Gastrocnemius medialis (tissue), 4 donors: Measurements from ENCODE around the gene GANC. TPM values are rescaled to one million over a fixed set of nuclear protein-coding genes. Genes with fewer than 3 reads are reported as not detected.

Source experiments
- ATAC-seq, 2 donors: fragments of 150-250 bp; one replicate each; pipeline ENCODE4 v1.9.1; 2016
- DNase-seq, 2 donors: peaks; one replicate each; pipeline ENCODE4 v3.0.0-alpha.2; 2019
- H3K27ac ChIP-seq, 4 donors: fragments of 200-600 bp; sonication (generic); 1 replicate in 1 of 4; 2 replicates in 3 of 4; pipeline ENCODE4 v1.5.1; 2016 to 2018; ENCODE audit warnings: mild to moderate bottlenecking in 2 of 4, moderate library complexity in 1 of 4
- H3K27me3 ChIP-seq, 3 donors: fragments of 200-600 bp; sonication (generic) in 2 of 3; 1 replicate in 1 of 3; 2 replicates in 2 of 3; pipeline versions ENCODE4 v1.5.1 to v1.6.0; 2016 to 2019; ENCODE audit warnings: mild to moderate bottlenecking in 1 of 3, moderate library complexity in 1 of 3
- H3K36me3 ChIP-seq, 2 donors: fragments of 200-600 bp; sonication (generic) in 1 of 2; one replicate each; pipeline ENCODE4 v1.5.1; 2017 to 2018
- H3K4me1 ChIP-seq, 2 donors: fragments of 200-600 bp; sonication (generic) in 1 of 2; one replicate each; pipeline ENCODE4 v1.5.1; 2016 to 2017; ENCODE audit warnings: mild to moderate bottlenecking in 2 of 2
- H3K4me3 ChIP-seq, 4 donors: fragments of 200-600 bp; sonication (generic) in 3 of 4; 1 replicate in 1 of 4; 2 replicates in 3 of 4; pipeline ENCODE4 v1.5.1; 2016 to 2019; ENCODE audit warnings: mild to moderate bottlenecking in 2 of 4
- H3K9me3 ChIP-seq, 3 donors: fragments of 200-600 bp; sonication (generic) in 2 of 3; 1 replicate in 1 of 3; 2 replicates in 2 of 3; pipeline ENCODE4 v1.5.1; 2016 to 2019
- CTCF ChIP-seq, 5 experiments: fragments of 450-650 bp in 3 of 5; fragments of 200-600 bp in 2 of 5; sonication (generic) in 2 of 5; IDR thresholded peaks in 4 of 5; conservative IDR thresholded peaks in 1 of 5; 1 replicate in 4 of 5; 2 replicates in 1 of 5; pipeline ENCODE4 v1.5.1; 2016 to 2019; ENCODE audit warnings: antibody characterized with exemption in 5 of 5, mild to moderate bottlenecking in 3 of 5, moderate library complexity in 3 of 5
- POLR2A ChIP-seq, 2 donors: fragments of 450-650 bp; IDR thresholded peaks; one replicate each; pipeline ENCODE4 v1.6.1; 2017; ENCODE audit warnings: antibody characterized with exemption in 2 of 2, mild to moderate bottlenecking in 2 of 2, moderate library complexity in 2 of 2
- in situ Hi-C, 4 donors: fragments of 200-750 bp; cut with MboI; loops; one replicate each; pipeline versions ENCODE4 v1.15.0 to v1.8.0; 2017; ENCODE audit warnings: low sequenced_read_pairs in 4 of 4
- intact Hi-C: fragments of 100-400 bp; cut with DNase I; formaldehyde crosslinking; loops from one replicate; pipeline ENCODE4 v1.15.1; 2023; ENCODE audit warnings: low total_unique reads
- total RNA-seq, 4 donors: library from RNA; depleted of rRNA; stranded (reverse); fragments of >200 nt; gene quantifications; one replicate each; pipeline versions ENCODE4 v1.1.0 to v1.2.3, GENCODE V29; 2016

Gene GANC
- total RNA-seq, 4 donors from 2014 or later: 5.9 to 26.3 (median 11.9) TPM

DNA sequence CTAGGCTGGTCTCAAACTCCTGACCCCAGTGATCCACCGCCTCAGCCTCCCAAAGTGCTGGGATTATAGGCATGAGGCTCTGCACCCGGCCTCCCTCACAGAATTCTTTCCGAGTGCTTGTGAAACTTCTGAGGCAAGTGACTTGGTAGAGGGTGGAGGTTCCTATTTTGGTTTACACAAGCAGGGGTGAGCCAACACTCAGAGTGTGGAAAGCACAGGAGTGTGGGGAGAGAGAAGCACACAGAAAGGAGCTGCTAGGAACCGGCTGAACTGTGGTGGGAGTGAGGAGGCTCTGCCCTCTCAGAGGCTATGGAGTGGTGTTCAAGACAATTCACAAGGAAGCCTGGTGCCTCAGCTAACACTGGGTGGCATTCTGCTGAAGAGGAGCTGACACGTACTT lies 94.0 kb downstream of the GANC start:
- intact Hi-C loops: loop anchor here (5.0 kb wide), 1 partner anchor 85 kb away; no protein-coding TSS in a partner anchor
- in situ Hi-C loops: no loop called here

GRCh38 chr15:42368096-42368495 lies 95.1 kb downstream of the GANC start:
- ATAC-seq (no peak), DNase-seq (no peak)
- Histone ChIP-seq H3K36me3 (peaks cover 0 to 7% of the 10 kb centered on the region in 2 donors), H3K4me1 (peaks cover 65 to 69% of the 10 kb centered on the region in 2 donors), H3K27me3 (no peaks in the 10 kb centered on the region), H3K4me3 (no peak overlapping the region), H3K27ac (peak overlapping the region; percentile 93 to 97 (median 96)), H3K9me3 (no peaks in the 10 kb centered on the region)
- intact Hi-C loops: loop anchor here (5.0 kb wide), 1 partner anchor 84 kb away; no protein-coding TSS in a partner anchor
- TF ChIP-seq CTCF (IDR thresholded peaks at IDR 0.05 in 4 of 5, conservative IDR thresholded peaks at IDR 0.05 in 1 of 5): no peak
- no peak for TF ChIP-seq POLR2A (IDR thresholded peaks at IDR 0.05)
- in situ Hi-C loops: no loop called here

More for the DNA sequence above, 94.0 kb downstream of the GANC start:
- Histone ChIP-seq H3K36me3 (peaks cover 0 to 7% of the 10 kb centered on the region in 2 donors), H3K9me3 (no peaks in the 10 kb centered on the region), H3K27me3 (no peaks in the 10 kb centered on the region), H3K4me3 (peak overlapping the region in 1 of 4 donors; percentile 23), H3K27ac (peak overlapping the region; percentile 93 to 97 (median 96)), H3K4me1 (peaks cover 71 to 75% of the 10 kb centered on the region in 2 donors)
- peak; percentile 71 to 87 for DNase-seq
- peak; percentile 93 to 96 for ATAC-seq
- no peak for TF ChIP-seq CTCF (IDR thresholded peaks at IDR 0.05 in 4 of 5, conservative IDR thresholded peaks at IDR 0.05 in 1 of 5)
- TF ChIP-seq POLR2A (IDR thresholded peaks at IDR 0.05): peak; percentile 63 to 72

DNA sequence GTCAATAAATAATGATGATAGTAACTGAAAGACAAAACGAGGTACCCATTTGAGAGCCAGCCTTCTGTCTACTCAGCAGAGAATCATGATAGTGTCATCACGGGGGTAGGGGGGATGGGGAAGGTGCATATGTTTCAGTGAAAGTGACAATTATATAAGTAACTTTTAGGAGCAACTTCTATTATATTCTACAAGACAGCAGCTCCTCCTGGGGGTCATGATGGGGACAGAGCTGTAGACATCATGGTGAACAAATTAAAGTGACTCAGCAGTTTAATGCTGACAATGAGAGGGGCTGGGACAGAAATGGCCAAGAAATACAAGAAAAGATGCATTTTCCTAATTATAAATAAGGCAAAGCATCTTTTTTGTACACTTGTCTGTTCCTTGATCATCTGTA lies 98.1 kb downstream of the GANC start:
- H3K36me3 ChIP-seq: peaks cover 0 to 7% of the 10 kb centered on the region in 2 donors
- H3K27ac ChIP-seq: peak overlapping the region; percentile 93 to 97 (median 96)
- no peaks in the 10 kb centered on the region for H3K27me3 ChIP-seq
- intact Hi-C loops (no loop called here), in situ Hi-C loops (no loop called here)
- DNase-seq (no peak), ATAC-seq (no peak)
- no peaks in the 10 kb centered on the region for H3K9me3 ChIP-seq
- no peak overlapping the region for H3K4me3 ChIP-seq
- TF ChIP-seq CTCF (IDR thresholded peaks at IDR 0.05 in 4 of 5, conservative IDR thresholded peaks at IDR 0.05 in 1 of 5) (peak in 1 of 5 experiments; percentile 18), POLR2A (IDR thresholded peaks at IDR 0.05) (no peak)
- H3K4me1 ChIP-seq: peaks cover 67 to 68% of the 10 kb centered on the region in 2 donors

DNA sequence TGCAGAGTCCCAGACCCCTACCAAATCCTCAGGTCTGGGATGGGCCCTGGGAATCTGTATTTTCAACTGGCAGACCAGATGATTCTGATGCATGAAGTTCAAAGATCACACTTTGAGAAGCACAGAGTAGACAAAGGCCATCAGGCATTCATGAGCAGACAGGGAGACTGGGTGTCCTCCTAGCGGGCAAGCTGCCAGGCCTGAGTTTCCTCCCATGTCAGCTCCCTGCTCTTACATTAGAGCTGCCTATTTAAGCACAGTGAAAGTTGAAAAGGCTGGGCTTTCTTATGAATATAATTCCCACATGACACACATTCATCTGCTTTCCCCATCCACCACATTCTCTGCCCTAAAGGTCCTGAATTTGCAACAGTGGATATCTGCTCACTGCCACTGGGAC lies 100.3 kb downstream of the GANC start:
- no peaks in the 10 kb centered on the region for H3K27me3 ChIP-seq
- peak overlapping the region; percentile 93 to 97 (median 96) for H3K27ac ChIP-seq
- TF ChIP-seq CTCF (IDR thresholded peaks at IDR 0.05 in 4 of 5, conservative IDR thresholded peaks at IDR 0.05 in 1 of 5) (no peak), POLR2A (IDR thresholded peaks at IDR 0.05) (no peak)
- peaks cover 55 to 56% of the 10 kb centered on the region in 2 donors for H3K4me1 ChIP-seq
- in situ Hi-C loops (no loop called here), intact Hi-C loops (no loop called here)
- peak; percentile 20 to 37 for ATAC-seq
- DNase-seq: peak; percentile 43 to 66
- H3K4me3 ChIP-seq: no peak overlapping the region
- peaks cover 0 to 7% of the 10 kb centered on the region in 2 donors for H3K36me3 ChIP-seq
- no peaks in the 10 kb centered on the region for H3K9me3 ChIP-seq

- intact Hi-C loops: no loop called here
- Histone ChIP-seq H3K27ac (peak overlapping the region; percentile 93 to 97 (median 96)), H3K27me3 (no peaks in the 10 kb centered on the region), H3K4me3 (no peak overlapping the region), H3K4me1 (peaks cover 48 to 49% of the 10 kb centered on the region in 2 donors), H3K9me3 (no peaks in the 10 kb centered on the region), H3K36me3 (peaks cover 0 to 7% of the 10 kb centered on the region in 2 donors)
- DNase-seq (no peak), ATAC-seq (no peak)
- in situ Hi-C loops: no loop called here
- TF ChIP-seq CTCF (IDR thresholded peaks at IDR 0.05 in 4 of 5, conservative IDR thresholded peaks at IDR 0.05 in 1 of 5): no peak
- TF ChIP-seq POLR2A (IDR thresholded peaks at IDR 0.05): no peak
Observed at GRCh38 chr15:42373936-42374335, 100.9 kb downstream of the GANC start.
